Panc1 (cell line): ENCODE data around the gene CNIH2. TPM values are rescaled to one million over a fixed set of nuclear protein-coding genes. Genes with fewer than 3 reads are reported as not detected.
"Not testable (repeated sequence)": the region's sequence is repeated elsewhere in the genome, so short reads cannot be mapped to it uniquely, and the experiment has no call there.

Experiments used
- ATAC-seq: fragments of 200-7000 bp; cut with Tn5 transposase; 2 replicates; pipeline ENCODE4 v1.9.1; 2020; ENCODE audit warnings: mild to moderate bottlenecking, moderate library complexity
- BruUV-seq: library from RNA; stranded (reverse); fragments of 400-500 nt; replicated peaks from 2 replicates; lab custom pipeline; 2021; lab: Mats Ljungman, UMichigan
- CTCF ChIA-PET: fragments of 300-600 bp; sonication (Branson Sonifier 250); formaldehyde crosslinking; loops from one replicate; lab custom pipeline; 2022; ENCODE audit warnings: antibody characterized with exemption; lab: Charles Lee
- POLR2A ChIA-PET: fragments of 300-600 bp; sonication (Branson Sonifier 250); formaldehyde crosslinking; loops from one replicate; lab custom pipeline; 2022; ENCODE audit warnings: antibody characterized with exemption; lab: Charles Lee
- DNase-seq: peaks from one replicate; pipeline ENCODE4 v3.0.0-alpha.2; 2010; ENCODE audit warnings: low read depth, low spot score
- H3K27ac ChIP-seq: 2 replicates; pipeline ENCODE4 v1.5.1; 2011; ENCODE audit warnings: mild to moderate bottlenecking, low read length, inconsistent platforms
- H3K27me3 ChIP-seq: fragments of 200-500 bp; sonication (Bioruptor generic); 2 replicates; pipeline ENCODE4 v1.6.0; 2014; ENCODE audit warnings: low read length, inconsistent platforms; ENCODE audit not compliant: control insufficient read depth, insufficient read depth
- H3K36me3 ChIP-seq: fragments of 200-500 bp; sonication (Bioruptor generic); 2 replicates; pipeline ENCODE4 v1.5.1; 2014; ENCODE audit warnings: inconsistent platforms, mild to moderate bottlenecking, low read length, moderate library complexity; ENCODE audit not compliant: control insufficient read depth, insufficient read depth
- H3K4me1 ChIP-seq: 2 replicates; pipeline ENCODE4 v1.5.1; 2011; ENCODE audit warnings: inconsistent platforms, mild to moderate bottlenecking, low read length, moderate library complexity; ENCODE audit not compliant: control insufficient read depth, insufficient read depth
- H3K4me3 ChIP-seq, 2 experiments: 2 replicates each; pipeline ENCODE4 v1.5.1; 2011 to 2012; ENCODE audit warnings: low read depth in 2 of 2, low read length in 2 of 2, mild to moderate bottlenecking in 2 of 2, inconsistent platforms in 1 of 2, moderate library complexity in 1 of 2
- H3K9me3 ChIP-seq: fragments of 200-500 bp; sonication (Bioruptor generic); 2 replicates; pipeline ENCODE4 v1.5.1; 2014; ENCODE audit warnings: low read depth, mild to moderate bottlenecking, inconsistent platforms, low read length, moderate library complexity; ENCODE audit not compliant: control insufficient read depth, insufficient read depth
- CTCF ChIP-seq: fragments of 450-650 bp; IDR thresholded peaks from 2 replicates; pipeline ENCODE4 v1.5.1; 2017; ENCODE audit warnings: mild to moderate bottlenecking
- POLR2AphosphoS5 ChIP-seq: IDR thresholded peaks from 2 replicates; pipeline ENCODE4 v1.6.1; 2012; ENCODE audit warnings: mild to moderate bottlenecking, low read depth, low read length, moderate library complexity
- SIN3A ChIP-seq: IDR thresholded peaks from 2 replicates; pipeline ENCODE4 v1.6.1; 2012; ENCODE audit warnings: low read depth, mild to moderate bottlenecking, low read length, moderate library complexity, borderline replicate concordance; ENCODE audit not compliant: insufficient read depth
- TCF7L2 ChIP-seq: IDR thresholded peaks from 2 replicates; pipeline ENCODE4 v1.6.1; 2011; ENCODE audit warnings: mild to moderate bottlenecking, low read depth, low read length, inconsistent platforms
- in situ Hi-C: cut with HindIII; loops from 2 replicates; pipeline ENCODE4 v1.10.0; 2016; ENCODE audit warnings: low sequenced_read_pairs, low pct_unique_long_range_greater_than_20kb
- intact Hi-C: fragments of 100-400 bp; cut with micrococcal nuclease; formaldehyde crosslinking; loops from one replicate; pipeline ENCODE4 v1.10.0; 2022; ENCODE audit not compliant: unreplicated experiment
- total RNA-seq: library from RNA; stranded (reverse); gene quantifications from one replicate; pipeline ENCODE4 v1.2.1, GENCODE V29; 2021; ENCODE audit not compliant: unreplicated experiment
- TF ChIP-seq, protein P1 (sequence below), 2 experiments: IDR thresholded peaks; 2 replicates each; pipeline ENCODE4 v1.6.1; 2011 to 2012; ENCODE audit warnings: low read depth in 2 of 2, control low read depth in 1 of 2, low read length in 1 of 2, mild to moderate bottlenecking in 1 of 2, moderate library complexity in 1 of 2; ENCODE audit not compliant: insufficient read depth in 1 of 2

CNIH2 gene
- total RNA-seq, 1 experiment from 2014 or later = 9.3 TPM

- Histone ChIP-seq H3K27ac (no peak overlapping the region), H3K27me3 (no peaks in the 10 kb centered on the region), H3K4me1 (peaks cover 4% of the 10 kb centered on the region; the same call in 1 of the 2 replicates), H3K36me3 (no peaks in the 10 kb centered on the region), H3K4me3 (no peak overlapping the region), H3K9me3 (no peaks in the 10 kb centered on the region)
- CTCF ChIA-PET = interaction anchor here (0.6 kb wide), 2 partner anchors 14 to 648 kb away, joined by 5 read pairs; no protein-coding TSS in a partner anchor
- intact Hi-C loops = no loop called here
- DNase-seq (no peak), ATAC-seq (no peak)
- POLR2A ChIA-PET = no interaction called here
- in situ Hi-C loops = no loop called here
- TF ChIP-seq CTCF = no peak
- no peak for TF ChIP-seq POLR2AphosphoS5
- no peak for TF ChIP-seq TCF7L2
- no peak for TF ChIP-seq SIN3A
- TF ChIP-seq, protein P1, sequence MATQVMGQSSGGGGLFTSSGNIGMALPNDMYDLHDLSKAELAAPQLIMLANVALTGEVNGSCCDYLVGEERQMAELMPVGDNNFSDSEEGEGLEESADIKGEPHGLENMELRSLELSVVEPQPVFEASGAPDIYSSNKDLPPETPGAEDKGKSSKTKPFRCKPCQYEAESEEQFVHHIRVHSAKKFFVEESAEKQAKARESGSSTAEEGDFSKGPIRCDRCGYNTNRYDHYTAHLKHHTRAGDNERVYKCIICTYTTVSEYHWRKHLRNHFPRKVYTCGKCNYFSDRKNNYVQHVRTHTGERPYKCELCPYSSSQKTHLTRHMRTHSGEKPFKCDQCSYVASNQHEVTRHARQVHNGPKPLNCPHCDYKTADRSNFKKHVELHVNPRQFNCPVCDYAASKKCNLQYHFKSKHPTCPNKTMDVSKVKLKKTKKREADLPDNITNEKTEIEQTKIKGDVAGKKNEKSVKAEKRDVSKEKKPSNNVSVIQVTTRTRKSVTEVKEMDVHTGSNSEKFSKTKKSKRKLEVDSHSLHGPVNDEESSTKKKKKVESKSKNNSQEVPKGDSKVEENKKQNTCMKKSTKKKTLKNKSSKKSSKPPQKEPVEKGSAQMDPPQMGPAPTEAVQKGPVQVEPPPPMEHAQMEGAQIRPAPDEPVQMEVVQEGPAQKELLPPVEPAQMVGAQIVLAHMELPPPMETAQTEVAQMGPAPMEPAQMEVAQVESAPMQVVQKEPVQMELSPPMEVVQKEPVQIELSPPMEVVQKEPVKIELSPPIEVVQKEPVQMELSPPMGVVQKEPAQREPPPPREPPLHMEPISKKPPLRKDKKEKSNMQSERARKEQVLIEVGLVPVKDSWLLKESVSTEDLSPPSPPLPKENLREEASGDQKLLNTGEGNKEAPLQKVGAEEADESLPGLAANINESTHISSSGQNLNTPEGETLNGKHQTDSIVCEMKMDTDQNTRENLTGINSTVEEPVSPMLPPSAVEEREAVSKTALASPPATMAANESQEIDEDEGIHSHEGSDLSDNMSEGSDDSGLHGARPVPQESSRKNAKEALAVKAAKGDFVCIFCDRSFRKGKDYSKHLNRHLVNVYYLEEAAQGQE (IDR thresholded peaks at IDR 0.05; ENCODE audit: insufficient read depth in 1 of 2, low read depth in 2 of 2, low read length in 1 of 2) = no peak
- BruUV-seq = no TSS peak
Measured at GRCh38 chr11:66317723-66318599, 40.0 kb downstream of the CNIH2 start.

DNA sequence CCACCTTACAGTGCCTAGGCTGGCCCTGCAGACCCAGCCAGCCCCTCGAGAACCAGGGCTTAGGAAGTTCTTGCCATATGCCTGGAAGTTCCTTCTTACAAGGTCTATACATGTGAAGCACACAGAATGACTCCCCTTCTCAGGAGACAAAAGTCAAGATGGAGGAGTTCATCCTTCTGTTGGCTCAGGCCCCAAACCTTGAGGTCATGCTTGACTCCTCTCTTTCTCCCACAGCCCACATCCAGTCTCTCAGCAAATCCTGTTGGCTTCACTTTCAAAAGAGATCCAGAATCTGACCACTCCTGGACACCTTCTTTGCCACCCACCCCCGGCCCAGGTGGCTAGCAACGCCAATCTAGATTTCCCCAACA lies 40.6 kb downstream of the CNIH2 start:
- intact Hi-C loops (no loop called here), in situ Hi-C loops (no loop called here)
- ChIA-PET POLR2A (no interaction called here), CTCF (interaction anchor here (0.6 kb wide), 1 partner anchor 15 kb away, joined by 5 read pairs; no protein-coding TSS in a partner anchor)
- Histone ChIP-seq H3K4me1 (peaks cover 4% of the 10 kb centered on the region; the same call in 1 of the 2 replicates), H3K27me3 (no peaks in the 10 kb centered on the region), H3K36me3 (no peaks in the 10 kb centered on the region), H3K27ac (no peak overlapping the region), H3K9me3 (no peaks in the 10 kb centered on the region), H3K4me3 (no peak overlapping the region)
- TF ChIP-seq CTCF = no peak
- TF ChIP-seq, protein P1 (IDR thresholded peaks at IDR 0.05; ENCODE audit: insufficient read depth in 1 of 2, low read depth in 2 of 2, low read length in 1 of 2) = no peak
- DNase-seq (no peak), ATAC-seq (no peak)
- BruUV-seq = no TSS peak

GRCh38 chr11:66320289-66320688 lies 42.3 kb downstream of the CNIH2 start:
- CTCF ChIA-PET, intact Hi-C loops, DNase-seq, H3K27ac ChIP-seq, in situ Hi-C loops, H3K4me1 ChIP-seq, H3K9me3 ChIP-seq, POLR2A ChIA-PET, H3K36me3 ChIP-seq, ATAC-seq, H3K4me3 ChIP-seq, BruUV-seq, H3K27me3 ChIP-seq: not testable (repeated sequence)
